HG03565 (cell line): ENCODE data around the gene MND1.
A peak's percentile ranks its signal among the peaks of the same experiment; 100 is the strongest.
"Not testable (repeated sequence)": the region's sequence is repeated elsewhere in the genome, so short reads cannot be mapped to it uniquely, and the experiment has no call there.

Source experiments
- ATAC-seq: cut with Tn5 transposase; IDR thresholded peaks from one replicate; pipeline ENCODE4 v1.9.1; 2021; ENCODE audit warnings: mild to moderate bottlenecking, moderate library complexity; ENCODE audit not compliant: unreplicated experiment

The MND1 gene

GRCh38 chr4:153433754-153434105 lies 89.2 kb downstream of the MND1 start:
- ATAC-seq, result no peak

GRCh38 chr4:153434190-153434589 lies 89.7 kb downstream of the MND1 start:
- ATAC-seq, result no peak

GRCh38 chr4:153438916-153439756 lies 94.6 kb downstream of the MND1 start:
- peak; percentile 78 for ATAC-seq

GRCh38 chr4:153439831-153440230 lies 95.3 kb downstream of the MND1 start:
- no peak for ATAC-seq

- ATAC-seq, result no peak
These were observed 96.0 kb downstream of the MND1 start for GRCh38 chr4:153440475-153440874.

GRCh38 chr4:153447175-153447905 lies 102.9 kb downstream of the MND1 start:
- ATAC-seq, result no peak

- no peak for ATAC-seq
These were observed 103.7 kb downstream of the MND1 start for GRCh38 chr4:153448003-153448731.

- ATAC-seq, result no peak
These were observed 104.8 kb downstream of the MND1 start for GRCh38 chr4:153449338-153449737.

- ATAC-seq, result no peak
These were observed 106.0 kb downstream of the MND1 start for GRCh38 chr4:153450544-153450917.

- ATAC-seq, result not testable (repeated sequence)
These were observed 106.7 kb downstream of the MND1 start for GRCh38 chr4:153451145-153451544.

GRCh38 chr4:153451911-153452657 lies 107.6 kb downstream of the MND1 start:
- no peak for ATAC-seq

- ATAC-seq, result no peak
These were observed 108.3 kb downstream of the MND1 start for GRCh38 chr4:153452658-153453378.

GRCh38 chr4:153453402-153453801 lies 108.9 kb downstream of the MND1 start:
- no peak for ATAC-seq

- ATAC-seq, result no peak
These were observed 114.5 kb downstream of the MND1 start for GRCh38 chr4:153458969-153459368.

- not testable (repeated sequence) for ATAC-seq
These were observed 117.1 kb downstream of the MND1 start for GRCh38 chr4:153461549-153461948.

GRCh38 chr4:153464068-153464467 lies 119.6 kb downstream of the MND1 start:
- ATAC-seq, result no peak
